Midbrain (tissue), 1 donor: ENCODE data around the gene MSANTD2.

ENCODE experiments used
- DNase-seq: peaks from one replicate; lab custom pipeline; 2025; lab: John Stamatoyannopoulos, UW

The MSANTD2 gene

DNA sequence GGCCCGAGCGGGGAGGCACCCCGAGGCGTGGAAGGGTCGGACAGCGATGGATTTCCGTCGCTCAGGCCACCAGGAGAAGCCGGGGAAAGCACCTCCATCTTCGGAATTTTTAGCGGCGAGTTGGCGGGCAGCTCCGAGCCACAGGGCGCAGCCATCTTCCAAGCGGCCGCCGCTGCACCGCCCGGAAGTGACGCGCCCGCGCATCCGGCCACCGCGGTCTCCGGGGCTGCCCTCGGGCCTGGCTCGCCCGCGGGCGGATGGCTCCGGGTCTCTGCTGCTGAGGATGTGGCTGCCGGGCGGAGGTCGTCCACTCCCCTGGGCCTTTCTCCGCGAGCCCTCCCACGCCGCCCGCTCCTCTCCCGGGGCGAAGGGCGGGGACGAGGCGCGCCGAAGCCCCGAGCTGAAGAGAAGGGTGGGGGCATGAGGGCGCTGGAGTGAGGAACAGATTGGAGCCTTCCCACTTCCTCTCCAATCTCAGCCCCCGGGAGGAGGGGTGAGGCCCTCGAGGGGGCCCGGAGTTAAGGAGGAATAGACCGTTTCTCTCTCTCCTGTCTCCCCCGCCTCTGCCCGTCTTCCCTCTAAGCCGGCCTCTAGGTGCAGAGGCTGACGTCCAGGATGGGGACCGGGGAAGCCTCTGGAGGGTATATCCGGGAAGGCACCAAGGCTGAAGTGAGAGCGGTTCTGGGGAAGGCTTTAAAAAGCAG, at the start of gene MSANTD2:
Gene MSANTD2 (minus strand): TSS at position 181 of the 704 bp plus-strand sequence. CDS start 26 bp downstream, at position 155.
- DNase-seq, result peak; percentile 89

DNA sequence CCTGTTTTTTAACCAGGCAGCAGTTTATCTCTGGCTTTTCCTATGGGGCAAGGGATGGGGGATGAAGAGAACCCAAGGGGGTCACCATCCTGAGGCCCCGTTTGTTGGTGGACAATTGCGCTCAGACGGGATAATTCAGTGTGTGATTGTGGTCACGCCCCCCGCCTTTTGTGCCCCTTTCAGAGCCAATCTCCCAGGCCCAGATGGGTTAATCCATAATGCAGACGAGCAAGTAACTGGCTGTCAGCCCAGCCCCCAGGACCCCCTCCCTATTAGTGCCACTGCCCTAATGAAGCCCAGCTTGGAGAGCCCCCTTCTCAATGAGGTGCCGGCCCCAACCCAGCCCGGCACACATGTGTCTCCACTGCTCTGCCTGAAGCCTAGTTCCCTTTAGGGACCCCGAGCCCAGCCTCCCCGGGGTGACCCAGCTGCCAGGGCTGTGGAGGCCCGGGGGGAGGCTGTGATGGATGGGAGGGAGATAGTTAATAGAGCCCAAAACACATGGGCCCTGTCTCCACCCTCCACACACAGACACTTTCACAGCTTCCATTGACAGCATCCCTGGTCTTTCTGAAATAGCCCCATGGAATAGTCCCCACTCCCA, 46.0 kb upstream of the MSANTD2 start:
- no peak for DNase-seq

DNA sequence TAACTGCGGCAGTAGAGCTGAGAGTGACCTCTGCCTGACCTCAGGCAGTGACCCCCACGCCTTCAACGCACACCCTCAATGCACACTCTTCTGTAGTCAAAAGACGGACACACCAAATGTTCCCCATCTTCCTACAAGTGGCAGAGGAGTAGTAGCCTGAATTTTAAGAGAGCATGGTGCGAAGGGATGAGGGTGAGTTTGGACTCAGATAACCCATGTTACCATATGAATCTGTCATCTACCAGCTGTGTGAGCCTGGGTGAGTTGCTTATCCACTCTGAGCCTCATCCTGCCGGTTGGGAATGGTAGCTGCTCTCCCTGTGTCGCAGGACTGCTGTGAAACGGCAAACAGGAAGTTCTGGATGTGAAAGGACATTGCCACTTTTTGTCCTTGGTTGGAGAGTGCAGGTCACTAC, 44.5 kb upstream of the MSANTD2 start:
- DNase-seq, result no peak

DNA sequence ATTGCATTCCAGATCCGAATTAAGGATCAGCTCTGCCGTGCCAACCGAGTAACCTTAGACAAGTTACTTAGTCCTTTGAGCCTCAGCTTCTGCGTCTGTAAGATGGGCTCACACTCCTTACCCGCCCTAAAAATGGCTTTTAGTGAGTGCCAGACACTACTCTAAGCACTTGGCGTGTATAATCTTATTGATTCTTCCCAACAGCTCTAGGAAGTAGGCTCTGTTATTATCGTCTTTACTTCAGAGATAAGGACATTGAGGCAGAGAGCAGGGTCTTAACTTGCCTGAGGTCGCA, 43.4 kb upstream of the MSANTD2 start:
- no peak for DNase-seq

DNA sequence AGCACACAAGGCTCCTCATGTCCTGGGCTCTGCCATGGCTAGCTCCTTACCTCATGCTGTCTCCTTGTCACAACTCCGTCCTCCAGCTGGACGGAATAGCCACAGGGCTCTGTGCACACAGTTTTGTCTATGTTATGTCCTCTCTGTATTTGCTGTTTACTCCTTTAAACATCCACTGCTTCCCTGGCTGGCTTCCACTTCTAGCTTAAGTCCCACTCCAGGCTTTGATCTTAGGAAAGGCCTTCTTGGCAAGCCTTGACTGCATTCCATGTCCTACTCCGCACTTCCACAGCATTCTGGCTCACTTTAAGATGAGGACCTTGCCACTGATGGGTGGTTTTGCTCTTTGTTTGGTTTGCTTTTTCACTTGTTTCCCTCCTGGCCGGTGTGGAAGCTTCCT, 42.1 kb upstream of the MSANTD2 start:
- no peak for DNase-seq

DNA sequence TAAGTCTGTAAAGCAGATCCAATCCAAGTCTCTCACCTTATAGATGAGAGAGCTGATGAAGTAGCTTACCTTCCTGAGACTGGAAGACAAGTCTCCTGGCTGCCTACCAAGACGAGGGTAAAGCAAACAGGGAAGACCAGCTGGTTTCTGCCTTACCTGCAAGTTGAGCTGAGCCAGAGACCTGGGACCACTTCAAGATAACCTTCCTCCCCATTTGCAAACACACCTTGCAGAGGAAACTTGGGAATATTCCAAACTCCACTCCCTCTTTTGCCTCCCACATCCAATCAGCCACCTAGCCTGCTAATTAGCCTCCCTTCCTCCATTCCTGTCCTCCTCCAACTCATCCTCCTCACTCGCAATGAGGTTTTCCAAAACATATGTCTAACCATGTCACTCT, 41.6 kb upstream of the MSANTD2 start:
- no peak for DNase-seq

DNA sequence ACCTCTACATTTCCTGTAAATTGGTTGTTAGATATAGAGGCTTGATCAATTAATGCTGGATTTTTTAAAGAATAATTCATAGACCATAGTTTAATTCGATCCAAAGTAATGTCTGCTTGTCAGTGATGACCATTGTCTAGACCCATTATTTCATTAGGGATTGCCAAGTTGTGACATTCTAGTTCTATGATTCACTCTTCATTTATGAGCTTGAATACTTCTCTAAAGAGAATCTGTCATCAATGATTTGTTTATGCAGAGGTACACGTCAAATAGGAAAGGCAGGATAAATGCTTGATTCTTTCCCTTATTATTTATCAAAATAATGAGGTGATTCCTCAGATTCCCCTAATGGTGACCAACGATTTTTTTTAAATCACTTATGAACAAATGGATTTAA, 41.0 kb upstream of the MSANTD2 start:
- no peak for DNase-seq

DNA sequence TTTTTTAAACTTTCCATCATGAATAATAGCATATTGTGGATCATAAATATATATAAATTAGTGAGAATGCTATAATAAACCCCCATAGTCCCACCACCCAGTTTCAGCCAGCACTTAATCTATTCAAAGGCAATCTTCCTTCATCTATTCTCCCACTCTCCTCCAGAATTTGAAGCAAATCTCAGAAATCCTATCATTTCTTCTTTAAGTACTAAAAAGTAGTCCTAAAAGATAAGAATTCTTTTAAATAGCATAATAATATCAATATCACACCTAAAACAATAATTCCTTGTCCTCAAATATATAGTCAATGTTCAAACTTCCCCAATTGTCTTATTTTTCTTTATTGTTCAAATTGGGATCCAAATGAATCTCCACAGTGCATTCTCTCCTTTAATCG, 40.5 kb upstream of the MSANTD2 start:
- no peak for DNase-seq

DNA sequence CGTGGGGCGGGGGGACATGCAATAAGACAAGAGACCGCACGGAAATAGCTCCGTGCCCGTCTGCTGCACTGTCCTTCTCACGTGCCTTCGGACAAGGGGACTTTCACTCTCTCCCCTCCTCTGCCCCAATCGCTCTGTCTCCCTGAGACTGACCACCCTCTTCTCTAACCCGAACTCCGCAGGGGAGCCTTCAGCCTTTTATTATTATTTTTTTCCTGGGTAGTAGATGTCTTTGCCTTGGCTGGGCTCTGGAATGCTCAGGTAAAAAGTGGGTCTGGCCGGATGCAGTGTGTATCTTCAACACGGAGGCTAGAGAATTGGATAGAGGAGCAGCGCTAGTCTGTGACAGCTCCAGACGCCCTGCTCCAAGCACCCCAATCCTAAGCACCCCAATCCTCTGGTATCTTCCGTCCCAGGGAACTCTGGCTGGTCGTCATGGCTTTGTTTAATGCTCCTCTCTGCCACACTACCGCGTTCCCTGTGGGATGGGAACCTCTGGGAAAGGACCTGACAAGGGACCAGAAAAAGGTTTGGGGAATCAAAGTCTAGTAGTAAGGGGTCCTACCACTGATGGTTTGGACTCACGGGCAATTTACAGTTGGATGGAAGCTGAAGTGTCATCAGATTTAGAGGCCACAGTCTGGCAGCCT, 39.9 kb upstream of the MSANTD2 start:
- DNase-seq, result no peak

DNA sequence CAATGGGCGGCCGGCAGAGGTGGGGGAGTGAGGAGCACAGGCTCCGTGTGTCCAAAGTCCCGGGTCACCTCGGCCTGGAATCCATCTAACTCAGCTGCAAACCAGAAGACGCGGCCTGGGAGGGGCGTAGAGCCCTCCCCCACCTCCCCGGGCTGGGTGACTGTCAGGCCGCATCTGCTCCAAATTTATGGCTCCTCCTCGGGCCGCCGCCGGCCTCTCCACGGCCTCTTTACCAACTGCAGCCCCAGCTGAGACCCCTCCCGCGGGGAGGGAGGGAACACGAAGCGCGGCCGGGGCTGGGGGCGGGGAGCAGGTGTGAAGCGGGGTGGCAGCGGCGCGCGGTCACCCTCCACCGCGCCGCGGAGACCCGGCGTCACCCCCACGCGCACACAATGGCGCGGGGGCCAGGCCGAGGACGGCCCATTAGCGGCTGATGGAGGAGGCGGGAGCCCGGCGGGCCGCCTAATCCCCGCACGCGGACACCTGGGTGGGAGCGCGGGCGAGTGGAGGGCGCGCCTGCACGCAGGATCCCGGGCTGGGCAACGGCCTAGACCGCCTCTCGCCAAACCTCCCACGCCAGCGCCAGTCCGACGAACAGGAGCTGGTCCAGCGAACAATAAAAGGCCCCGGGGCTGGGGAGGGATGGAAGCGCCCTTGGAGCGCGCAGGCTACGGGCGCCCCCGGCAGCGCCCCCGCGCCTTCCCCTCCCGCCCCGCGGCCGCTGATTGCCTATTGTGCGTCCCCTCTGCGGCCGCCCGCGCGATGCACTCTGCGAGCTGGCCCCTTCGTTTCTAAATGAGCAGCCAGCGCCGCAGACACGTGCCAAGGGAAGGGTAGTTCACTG, 39.1 kb upstream of the MSANTD2 start:
- DNase-seq, result no peak

DNA sequence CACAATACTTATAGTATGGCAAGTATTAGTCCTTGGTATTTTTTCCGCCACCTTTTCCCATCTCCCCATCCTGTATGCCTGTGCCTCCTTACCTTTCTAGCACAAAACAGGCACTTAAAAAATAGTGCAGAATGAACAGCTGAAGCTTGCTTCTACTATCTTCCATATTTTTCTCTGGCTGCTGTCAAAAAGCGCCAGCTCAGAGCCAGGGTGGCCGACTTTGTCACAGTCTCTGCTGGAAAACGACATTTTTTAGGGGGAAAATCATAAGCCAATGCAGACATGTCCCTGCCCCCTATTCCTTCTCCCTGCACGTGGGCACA, 38.6 kb upstream of the MSANTD2 start:
- no peak for DNase-seq

DNA sequence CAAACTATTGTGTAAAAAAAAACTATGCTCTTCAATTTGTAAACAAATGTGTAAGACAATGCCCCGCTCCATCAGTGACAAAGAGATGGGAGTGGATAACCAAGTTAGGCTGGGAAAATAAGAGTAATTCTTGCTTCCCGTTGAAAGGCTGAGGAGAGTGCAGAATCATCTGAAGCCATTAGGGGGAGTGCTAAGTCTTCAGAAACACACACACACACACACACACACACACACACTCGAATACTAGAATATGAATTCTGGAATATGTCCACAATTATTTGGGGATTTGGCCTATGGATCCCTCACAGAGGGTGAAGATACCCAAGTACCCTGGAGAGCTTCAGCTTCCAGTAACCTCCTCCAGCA, 37.3 kb upstream of the MSANTD2 start:
- DNase-seq, result peak; percentile 47

DNA sequence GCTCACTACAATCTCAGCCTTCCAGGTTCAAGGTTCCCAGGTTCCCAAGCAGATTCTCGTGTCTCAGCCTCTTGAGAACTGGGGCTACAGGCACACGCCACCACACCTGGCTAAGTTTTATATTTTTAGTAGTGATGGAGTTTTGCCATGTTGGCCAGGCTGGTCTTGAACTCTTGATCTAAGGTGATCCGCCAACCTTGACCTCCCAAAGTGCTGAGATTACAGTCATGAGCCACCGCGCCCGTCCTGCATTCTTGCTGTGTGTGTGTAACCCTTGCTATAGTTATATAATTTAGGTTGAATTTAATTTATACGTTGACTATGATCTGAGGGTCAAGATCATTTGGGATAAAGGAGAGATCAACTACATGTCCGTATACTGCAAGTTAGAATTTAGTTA, 35.7 kb upstream of the MSANTD2 start:
- DNase-seq, result no peak

DNA sequence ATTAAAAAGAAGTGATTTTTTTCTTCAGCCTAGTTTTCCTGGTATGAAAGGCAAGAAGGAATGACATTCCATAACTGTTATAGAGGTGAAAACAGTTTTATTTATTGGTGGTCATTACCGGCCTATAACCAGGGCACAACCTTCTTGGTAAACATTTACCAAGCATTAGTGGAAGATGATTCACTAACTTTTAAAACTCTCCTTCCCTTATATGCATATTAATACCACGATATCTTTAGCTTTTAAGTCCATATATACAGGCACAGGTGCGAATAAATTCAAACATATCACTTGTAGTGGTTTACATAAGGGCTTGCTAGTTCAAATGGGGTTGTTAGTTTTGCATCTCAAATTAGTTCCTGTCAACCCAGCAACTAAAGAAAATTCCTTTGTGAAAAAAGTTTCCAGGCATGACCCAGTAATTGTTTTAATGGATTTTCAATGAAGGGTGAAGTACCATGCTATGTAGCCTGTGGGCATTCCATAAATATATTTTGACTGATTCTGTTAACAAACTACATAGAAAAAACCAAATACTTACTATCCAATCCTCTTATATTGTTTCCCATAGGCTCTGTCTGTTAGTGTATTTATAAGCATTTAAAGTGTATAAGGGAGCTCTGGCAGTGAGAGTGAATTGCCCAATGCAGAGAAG, 34.4 kb upstream of the MSANTD2 start:
- no peak for DNase-seq

DNA sequence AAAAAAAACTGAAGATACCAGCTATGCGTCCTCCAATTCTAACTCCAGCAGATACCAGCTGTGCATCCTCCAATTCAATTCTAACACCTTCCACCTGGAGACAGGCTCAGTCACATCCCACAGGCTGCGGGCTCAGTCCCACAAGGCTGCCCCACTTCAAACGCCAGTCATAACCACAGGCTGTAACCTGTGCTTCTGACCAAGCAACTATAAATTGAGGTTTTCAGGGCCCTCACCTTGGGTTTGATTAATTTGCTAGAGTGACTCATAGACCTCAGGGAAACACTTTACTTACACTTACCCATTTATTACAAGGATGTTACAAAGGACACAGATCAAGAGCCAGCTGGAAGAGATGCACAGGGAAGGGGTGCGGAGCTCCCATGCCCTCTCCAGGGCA, 32.4 kb upstream of the MSANTD2 start:
- no peak for DNase-seq

DNA sequence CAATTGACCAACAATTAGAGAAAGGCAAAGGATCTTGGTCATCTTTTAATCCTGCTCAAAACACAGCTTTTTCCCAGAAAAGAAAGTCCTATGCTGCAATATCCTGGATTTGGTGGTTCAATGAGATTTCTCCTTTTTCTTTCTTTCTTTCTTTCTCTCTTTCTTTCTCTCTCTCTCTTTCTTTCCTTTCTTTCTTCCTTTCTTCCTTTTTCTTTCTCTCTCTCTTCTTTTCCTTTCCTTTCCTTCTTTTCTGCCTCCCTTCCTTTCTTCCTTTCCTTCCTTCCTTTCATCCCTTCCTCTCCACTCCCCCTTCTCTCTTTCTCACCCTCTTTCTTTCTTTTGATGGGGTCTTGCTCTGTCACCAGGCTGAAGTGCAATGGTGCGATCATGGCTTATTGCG, 31.7 kb upstream of the MSANTD2 start:
- DNase-seq, result no peak

DNA sequence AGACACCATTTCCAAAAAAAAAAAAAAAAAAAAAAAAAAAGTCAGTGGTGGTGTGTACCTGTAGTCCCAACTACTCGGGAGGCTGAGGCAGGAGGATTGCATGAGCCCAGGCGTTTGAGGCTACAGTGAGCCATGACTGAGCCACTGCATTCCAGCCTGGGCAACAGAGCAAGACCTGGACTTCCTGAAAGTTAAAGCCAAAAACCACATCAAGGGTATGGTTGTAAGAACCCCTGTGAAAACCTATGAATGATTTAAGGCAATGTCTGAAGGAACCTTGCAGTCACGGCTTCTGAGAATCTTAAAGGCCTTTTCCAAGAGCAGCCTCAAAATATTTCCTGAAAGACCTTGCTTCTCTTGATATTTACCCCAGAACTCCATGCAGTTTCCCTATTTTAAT, 30.5 kb upstream of the MSANTD2 start:
- DNase-seq, result no peak

DNA sequence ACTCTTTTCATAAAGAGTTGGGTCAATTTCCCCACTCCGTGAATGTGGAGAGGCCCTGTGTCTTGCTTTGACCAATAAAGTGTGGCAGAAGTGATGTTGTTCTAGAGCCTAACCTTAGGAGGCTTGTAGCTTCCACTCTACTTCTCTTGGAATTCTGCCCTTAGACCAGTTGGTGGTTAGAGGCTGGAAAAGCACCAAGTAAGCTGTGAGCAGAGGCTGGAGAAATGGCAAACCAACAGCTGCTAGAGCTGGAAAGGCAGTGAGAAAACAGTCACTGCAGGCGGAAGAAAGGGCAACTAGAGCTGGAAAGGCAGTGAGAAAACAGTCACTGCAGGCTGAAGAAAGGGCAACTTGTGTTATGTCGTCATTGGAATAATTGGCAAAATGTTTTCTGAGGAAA, 29.8 kb upstream of the MSANTD2 start:
- no peak for DNase-seq

DNA sequence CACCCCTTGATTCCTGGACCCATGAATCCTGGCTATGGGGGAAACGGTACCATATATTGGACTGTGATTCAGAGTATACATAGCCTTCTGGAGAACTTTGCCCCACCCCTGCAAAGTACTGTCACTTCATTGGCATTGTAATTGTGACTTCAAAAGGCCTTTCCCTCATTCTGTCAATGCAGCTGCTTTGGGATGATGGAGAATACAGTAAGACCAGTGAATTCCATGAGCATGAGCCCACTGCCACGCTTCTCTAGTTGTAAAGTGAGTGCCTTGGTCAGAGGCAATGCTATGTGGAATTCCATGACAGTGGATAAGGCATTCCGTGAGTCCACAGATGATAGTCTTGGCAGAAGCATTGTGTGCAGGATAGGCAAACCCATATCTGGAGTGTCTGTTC, 25.7 kb upstream of the MSANTD2 start:
- DNase-seq, result no peak

DNA sequence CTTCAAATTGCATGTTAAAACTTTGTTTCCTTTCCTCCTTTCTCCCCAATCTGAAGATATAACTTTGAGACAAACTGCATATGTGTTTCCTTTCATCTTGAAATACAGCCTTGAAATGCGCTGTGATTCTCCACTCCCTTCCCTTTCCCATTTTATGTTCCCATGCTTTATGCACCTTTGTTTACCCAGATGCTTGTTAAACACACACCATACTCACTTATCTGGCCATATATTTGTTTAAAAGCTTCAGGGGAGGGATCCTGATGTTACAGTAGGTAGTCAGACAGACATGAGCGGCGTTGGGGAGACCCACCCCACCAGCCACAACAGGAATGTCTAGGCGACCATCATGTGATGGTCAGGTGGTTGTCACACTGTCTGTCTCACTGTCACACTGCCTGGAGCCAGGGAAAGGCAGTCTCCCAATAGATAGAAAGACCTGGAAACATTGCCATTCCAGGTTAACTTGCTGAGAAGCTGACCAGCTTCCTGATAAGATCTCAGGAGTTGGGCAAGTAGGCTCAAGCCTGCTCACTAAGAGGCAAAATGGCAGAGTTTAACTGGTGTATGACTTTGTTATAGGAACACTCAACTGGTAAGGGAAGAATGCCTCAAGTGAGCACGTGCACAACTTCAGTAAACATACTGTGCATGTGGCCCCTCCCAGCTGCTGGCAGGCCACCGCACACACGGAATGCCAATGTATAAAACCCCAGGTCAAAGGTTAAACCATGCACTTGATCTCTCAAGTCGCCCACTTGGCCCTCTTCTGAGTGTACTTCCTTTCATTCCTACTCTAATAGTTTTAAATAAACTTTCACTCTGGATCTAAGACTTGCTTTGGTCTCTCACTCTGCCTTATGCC, 23.5 kb upstream of the MSANTD2 start:
- no peak for DNase-seq

DNA sequence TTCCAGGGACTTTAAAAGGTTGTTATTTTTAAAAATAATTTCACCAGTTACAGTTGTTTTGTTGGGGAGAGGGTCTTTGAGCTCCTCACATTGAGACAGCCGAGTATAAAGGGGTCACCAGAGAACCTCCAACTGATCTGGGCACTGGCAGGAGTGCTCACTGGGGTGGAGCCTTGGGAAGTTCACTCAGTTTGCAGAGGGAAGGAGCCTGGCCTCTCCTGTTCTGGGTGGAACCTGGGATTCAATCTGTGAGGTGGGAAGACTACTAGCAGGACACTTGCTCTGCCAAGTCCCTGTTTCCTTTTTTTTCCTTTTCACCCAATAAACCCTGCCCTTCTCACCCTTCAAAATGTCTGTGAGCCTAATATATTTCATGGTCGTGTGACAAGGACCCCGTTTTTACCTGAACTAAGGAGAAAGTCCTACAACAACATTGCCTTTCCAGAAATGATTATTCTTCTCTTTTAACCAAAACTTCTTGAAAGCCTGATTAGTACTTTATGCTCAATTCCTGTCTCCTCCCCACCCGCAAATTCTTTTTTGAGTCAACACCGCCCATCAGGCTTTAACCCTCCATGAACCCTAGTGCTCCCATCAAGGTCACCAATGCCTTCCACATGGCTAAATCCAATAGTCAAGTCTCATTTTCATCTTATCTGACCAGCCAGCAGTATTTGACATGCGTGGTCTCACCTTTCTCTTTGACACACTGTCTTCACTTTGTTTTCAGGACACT, 22.0 kb upstream of the MSANTD2 start:
- no peak for DNase-seq
